NCI-H460 (cell line): ENCODE results near the gene FNBP1L. TPM values are rescaled to one million over a fixed set of nuclear protein-coding genes. Genes with fewer than 3 reads are reported as not detected.
A peak's percentile ranks its signal among the peaks of the same experiment; 100 is the strongest.
"Not testable (repeated sequence)": the region's sequence is repeated elsewhere in the genome, so short reads cannot be mapped to it uniquely, and the experiment has no call there.

Experiments
- DNase-seq: peaks from one replicate; pipeline ENCODE4 v3.0.0-alpha.2; 2016; ENCODE audit warnings: low read depth; ENCODE audit errors: extremely low read depth
- total RNA-seq: library from RNA; depleted of rRNA; stranded (reverse); fragments of >200 nt; shearing (Covaris generic); gene quantifications from 2 replicates; pipeline ENCODE4 v1.2.3, GENCODE V29; 2014

Gene FNBP1L
- total RNA-seq, 1 experiment from 2014 or later: 24.4 TPM

- DNase-seq: peak; percentile 40
Observed at GRCh38 chr1:93442008-93442666, 5.8 kb upstream of the FNBP1L start.

GRCh38 chr1:93442741-93443140 is 5.2 kb upstream of the FNBP1L start:
- DNase-seq: no peak

- no peak for DNase-seq
Observed at GRCh38 chr1:93443454-93443853, 4.5 kb upstream of the FNBP1L start.

DNA sequence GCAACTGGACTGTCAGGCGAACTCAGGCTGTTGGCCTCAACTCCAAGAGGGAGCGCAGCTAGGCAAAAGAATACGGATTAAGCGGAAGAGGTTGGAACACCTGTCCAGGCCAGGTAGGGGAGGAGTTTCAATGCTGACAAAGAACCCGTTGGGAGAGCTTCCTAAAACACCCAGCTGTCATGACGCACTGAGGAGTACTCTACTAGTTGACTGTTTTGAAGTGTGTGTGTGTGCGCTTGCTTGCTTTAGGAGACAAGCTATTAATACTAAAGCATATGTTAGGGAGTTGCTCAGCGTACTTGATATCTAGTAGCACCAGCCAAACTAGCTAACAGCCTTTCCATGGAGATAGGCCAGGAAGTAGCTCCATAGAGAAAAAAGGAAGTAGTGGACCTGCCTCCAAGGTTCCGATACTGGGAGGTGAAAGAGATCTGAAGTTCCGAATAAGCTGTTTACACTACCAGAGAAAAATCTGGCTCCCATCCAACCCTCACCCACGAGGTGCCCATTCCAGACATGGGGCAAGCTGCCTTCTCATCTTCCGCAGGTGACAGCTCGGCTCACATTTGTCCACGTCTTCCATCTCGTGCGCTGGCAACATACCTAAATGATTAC is 974 bp upstream of the FNBP1L start:
- no peak for DNase-seq

- no peak for DNase-seq
Observed at GRCh38 chr1:93448292-93448982, 519 bp downstream of the FNBP1L start.

GRCh38 chr1:93448983-93449804 is 1.3 kb downstream of the FNBP1L start:
- no peak for DNase-seq

DNA sequence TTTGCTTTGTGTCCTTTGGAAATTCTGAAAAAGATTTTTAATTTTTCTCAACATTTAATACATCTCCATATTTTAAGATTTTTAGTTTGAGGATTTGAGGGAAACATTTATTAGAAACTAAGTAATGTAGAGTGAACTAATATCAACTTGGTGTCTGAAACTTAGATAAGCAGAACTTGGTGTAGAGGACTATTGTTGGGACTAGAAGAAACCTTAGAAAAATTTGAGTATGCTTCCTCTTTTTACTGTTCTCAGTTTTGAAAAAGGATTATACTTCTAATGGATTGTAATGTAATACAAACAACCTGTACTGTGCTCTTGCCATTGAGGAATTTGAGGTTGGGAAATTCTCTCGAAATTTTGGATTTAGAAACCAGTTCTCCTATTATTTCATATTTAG is 2.4 kb downstream of the FNBP1L start:
- no peak for DNase-seq

DNA sequence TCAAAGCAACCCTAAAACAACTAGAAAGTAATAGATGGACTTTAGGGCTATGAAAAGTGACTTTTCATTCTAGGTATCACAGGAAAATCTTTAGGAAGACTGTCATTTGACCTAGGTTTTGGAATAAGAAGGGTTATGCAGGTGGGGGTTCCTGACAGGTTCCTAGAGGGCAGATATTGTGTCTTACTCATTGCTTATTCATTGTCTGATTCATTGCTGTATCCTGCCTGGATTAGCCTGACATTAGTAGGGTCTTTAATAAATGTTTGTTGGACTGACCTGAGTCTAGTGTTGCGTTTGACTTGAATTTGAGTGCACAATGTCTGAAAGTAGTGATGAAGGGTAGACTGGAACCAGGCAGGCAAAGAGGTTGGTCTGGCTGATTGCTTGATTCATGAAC is 6.0 kb downstream of the FNBP1L start:
- no peak for DNase-seq

- DNase-seq: no peak
Observed at GRCh38 chr1:93459126-93459525, 11.2 kb downstream of the FNBP1L start.

GRCh38 chr1:93461236-93461635 is 13.3 kb downstream of the FNBP1L start:
- no peak for DNase-seq

- DNase-seq: no peak
Observed at GRCh38 chr1:93463960-93464359, 16.0 kb downstream of the FNBP1L start.

GRCh38 chr1:93465371-93466082 is 17.6 kb downstream of the FNBP1L start:
- DNase-seq: not testable (repeated sequence)

DNA sequence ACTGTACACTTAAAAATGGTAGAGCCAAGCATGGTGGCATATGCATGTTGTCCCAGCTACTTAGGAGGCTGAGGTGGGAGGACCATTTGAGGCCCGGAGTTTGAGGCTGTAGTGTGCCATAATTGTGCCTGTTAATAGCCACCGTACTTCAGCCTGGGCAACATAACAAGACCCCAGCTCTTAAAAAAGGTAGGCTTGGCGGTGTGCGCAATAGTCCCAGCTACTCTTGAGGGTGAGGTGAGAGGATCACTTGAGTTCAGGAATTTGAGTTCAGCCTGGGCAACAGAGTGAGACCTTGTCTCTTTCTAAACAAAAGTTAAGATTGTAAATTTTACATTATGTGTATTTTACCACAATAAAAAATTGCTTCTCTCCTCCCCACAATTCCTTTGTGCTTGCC is 19.7 kb downstream of the FNBP1L start:
- no peak for DNase-seq

DNA sequence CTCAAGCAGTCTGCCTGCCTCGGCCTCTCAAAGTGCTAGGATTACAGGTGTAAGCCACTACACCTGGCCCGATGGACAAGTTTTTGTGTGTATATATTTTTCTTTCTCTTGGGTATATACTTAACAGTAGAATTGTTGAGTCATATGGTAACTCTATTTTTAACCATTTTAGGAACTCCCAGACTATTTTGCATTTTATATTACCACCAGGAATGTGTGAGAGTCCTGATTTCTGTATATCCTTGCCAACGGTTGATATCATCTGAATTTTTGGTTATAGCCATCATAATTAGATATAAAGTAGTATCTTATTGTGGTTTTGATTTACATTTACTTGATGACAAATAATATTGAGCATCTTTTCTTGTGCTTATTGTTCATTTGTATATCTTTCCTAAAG is 20.7 kb downstream of the FNBP1L start:
- no peak for DNase-seq

DNA sequence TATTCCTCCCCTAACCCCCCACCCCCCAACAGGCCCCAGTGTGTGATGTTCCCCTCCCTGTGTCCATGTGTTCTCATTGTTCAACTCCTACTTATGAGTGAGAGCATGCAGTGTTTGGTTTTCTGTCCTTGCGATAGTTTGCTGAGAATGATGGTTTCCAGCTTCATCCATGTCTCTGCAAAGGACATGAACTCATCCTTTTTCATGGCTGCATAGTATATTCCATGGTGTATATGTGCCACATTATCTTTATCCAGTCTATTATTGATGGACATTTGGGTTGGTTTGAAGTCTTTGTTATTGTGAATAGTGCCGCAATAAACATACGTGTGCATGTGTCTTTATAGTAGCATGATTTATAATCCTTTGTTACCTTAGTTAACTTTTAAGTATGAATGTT is 21.3 kb downstream of the FNBP1L start:
- DNase-seq: not testable (repeated sequence)

- no peak for DNase-seq
Observed at GRCh38 chr1:93471284-93471683, 23.4 kb downstream of the FNBP1L start.

DNA sequence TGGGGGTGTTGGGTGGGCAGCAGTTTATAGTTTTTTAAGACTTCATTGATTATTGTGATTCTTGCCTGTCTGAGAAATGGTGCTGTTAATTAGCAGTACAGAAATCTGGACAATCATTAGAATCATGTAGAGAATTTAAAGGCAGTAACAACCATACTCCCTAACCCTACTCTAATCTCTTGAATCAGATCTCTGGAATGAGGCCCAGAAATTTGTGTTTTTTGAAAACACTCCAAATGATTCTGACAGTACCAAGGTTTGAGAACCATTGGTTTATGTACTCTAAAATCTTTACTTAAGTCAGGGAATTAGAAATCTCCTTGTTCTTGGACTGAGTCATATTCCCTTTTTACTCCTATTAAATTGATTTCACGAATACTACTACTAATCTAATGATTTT is 24.0 kb downstream of the FNBP1L start:
- DNase-seq: no peak

DNA sequence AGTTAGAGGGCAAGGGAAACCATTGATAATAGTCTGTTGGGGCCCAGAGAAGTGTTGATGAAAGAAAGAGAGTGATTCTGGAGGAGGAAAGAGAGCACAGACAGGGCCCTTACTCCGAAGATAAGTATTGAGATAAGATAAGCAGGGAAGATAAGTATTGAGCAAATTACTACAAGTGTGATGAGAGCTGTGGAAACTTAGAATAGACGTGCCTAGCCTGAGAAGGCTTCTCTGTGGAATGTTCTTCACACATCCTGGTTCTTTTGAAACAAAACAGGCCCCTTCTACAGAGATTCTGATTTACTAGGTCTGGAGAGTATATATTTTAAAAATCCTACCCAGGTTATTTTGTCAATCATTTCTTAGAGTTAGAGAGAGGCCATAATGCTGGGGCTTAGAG is 26.4 kb downstream of the FNBP1L start:
- DNase-seq: no peak

DNA sequence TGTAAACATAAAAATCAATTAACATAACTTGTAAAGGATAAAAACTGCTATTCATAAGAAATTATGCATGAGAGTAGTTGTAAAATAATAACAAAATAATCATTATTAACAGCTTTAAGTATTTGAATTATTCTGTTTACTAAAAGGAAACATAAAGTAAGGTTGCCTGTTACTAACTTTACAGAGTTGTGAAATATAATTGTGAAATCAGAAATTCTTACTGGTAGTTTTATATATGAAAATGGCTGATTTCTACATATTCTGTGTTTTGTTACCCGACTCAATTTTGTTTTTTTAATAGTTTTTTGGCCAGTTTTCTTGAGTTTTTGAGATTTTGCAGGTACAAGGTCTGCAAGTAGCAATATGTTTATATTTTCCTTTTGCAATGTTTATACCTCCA is 27.8 kb downstream of the FNBP1L start:
- DNase-seq: no peak

GRCh38 chr1:93479133-93479745 is 31.3 kb downstream of the FNBP1L start:
- not testable (repeated sequence) for DNase-seq
